GM11168 (cell line): ENCODE results near the gene TOX2.

Experiments used
- in situ Hi-C: fragments of 300-500 bp; cut with MboI; formaldehyde crosslinking; loops from one replicate; pipeline ENCODE4 v1.12.0; 2022; ENCODE audit warnings: low sequenced_read_pairs; ENCODE audit not compliant: unreplicated experiment

Gene TOX2

GRCh38 chr20:43955062-43955749 is 40.6 kb downstream of the TOX2 start:
- in situ Hi-C loops, result no loop called here

GRCh38 chr20:43955750-43956191 is 41.1 kb downstream of the TOX2 start:
- in situ Hi-C loops, result no loop called here

DNA sequence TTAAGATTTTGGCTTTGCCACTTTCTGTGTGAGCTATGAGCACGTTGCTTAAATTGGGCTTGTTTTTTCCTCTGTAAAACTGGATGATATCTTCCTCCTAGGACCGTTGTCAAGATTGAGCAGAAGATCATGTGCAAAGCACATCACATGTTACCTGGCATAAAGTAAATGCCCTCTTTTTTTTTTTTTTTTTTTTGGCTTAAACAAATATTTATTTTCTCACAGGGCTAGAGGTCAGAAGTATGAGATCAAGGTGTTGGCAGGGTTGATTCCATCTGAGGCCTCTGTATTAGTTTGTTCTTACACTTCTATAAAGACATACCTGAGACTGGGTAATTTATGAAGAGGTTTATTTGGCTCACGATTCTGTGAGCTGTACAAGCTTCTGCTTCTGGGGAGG is 42.7 kb downstream of the TOX2 start:
- in situ Hi-C loops, result no loop called here

DNA sequence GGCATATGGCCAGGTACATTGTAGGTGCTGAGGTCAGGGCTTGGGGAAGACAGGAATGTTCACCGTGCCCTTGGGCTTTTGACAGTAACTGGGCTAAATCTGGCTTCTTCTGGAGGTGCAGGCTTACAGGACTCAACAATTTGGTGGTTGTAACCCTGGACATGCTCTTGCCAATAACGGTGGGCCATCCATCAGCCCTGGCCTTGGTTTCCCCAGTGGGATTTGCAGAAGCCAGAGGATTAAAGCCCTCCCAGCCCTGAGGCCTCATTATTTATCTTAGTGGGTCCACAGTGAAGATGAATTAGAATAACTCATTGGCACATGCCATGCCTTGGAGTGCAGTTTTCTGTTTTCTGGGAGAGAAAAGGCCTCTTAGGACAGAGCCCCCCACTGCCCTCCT is 44.0 kb downstream of the TOX2 start:
- in situ Hi-C loops, result no loop called here

DNA sequence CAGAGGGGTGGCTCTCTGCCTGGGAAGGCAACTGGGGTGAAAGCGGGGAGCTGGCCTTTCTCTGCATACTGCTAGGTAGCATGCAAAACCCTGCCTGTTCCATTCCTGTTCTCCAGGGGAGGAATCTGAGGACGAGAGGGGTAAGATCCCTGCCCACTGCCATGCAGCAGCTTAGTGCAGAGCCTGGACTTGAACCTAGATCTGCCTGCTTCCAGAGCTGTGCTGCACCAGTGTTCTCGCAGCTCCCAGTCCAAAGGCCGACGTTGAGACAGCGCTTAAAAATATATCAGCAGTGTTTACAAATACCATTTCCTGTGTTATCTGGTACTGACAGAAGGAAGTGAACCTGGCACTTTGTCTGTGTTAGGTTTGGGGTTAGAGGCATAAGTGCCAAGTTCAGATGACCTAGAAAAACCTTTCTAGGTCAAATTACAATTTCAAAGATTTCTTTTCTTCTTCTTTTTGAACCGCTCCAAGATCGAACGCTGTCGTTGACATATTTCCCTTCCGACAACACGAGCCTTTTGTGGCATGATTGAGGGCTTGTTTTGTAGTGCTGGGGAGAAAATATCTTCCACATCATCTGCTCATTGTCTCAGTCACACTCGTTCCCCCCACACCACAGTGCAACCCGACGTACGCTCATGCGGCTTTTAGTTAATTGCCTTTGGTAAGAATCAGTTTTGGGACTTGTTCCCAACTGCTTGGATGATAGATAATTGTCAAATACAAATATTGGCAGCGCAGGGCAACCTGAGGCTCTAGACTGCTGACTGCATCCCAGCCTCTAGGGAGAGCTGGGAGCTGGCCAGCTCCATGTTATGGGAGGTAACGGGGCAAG is 44.6 kb downstream of the TOX2 start:
- in situ Hi-C loops, result no loop called here

DNA sequence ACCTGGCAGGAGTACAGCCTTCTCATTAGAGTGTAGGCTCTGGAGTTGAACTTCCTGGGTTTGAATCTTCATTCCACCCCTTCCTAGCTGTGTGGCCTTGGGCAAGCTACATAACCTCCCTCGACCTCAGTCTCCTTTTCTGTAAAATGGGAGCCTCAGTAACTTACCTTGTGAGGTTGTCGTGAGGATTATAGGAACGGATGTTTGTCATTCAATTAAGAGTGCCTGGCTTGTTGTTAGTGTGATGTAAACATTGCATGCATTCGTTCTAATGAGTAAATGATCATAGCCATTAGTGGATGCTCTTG is 45.2 kb downstream of the TOX2 start:
- in situ Hi-C loops, result no loop called here

DNA sequence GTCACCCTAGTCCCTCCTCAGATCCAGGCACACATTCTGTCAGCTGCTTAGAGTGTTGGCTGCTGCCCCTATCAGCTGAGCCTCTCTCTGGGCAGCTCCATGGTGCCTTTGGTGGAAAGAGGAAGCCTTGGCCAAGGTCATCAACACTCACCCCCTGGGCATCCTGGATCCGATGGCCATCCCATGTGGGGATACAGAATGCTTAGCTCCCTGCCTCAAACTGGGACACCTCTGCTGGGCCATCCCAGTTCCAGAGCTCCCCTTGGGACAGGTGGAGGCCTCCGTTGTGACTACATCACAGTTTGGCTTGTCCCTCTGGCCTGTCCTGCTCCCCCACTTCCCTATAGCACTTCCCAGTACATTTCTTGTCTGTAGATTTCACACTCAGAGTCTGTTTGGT is 45.6 kb downstream of the TOX2 start:
- in situ Hi-C loops, result no loop called here

DNA sequence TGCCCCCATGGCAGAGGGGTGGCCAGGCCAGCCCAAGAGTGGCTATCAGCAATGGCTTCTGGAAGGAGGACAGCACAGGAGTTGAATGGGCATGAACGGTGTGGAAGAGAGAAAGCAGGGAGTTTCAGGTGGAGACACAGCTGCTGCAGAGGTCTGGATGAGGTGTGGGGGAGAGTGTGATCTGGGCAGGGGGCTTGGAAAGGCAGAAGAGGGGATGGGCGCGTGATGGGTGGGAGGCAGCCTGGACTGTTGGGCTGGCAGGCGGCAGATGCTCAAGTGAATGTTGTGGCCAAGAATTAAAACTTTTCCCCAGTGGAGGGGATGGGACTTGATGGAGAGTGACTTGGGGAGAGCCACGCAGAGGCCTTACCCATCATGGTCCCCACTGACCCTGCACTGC is 46.5 kb downstream of the TOX2 start:
- in situ Hi-C loops, result no loop called here

DNA sequence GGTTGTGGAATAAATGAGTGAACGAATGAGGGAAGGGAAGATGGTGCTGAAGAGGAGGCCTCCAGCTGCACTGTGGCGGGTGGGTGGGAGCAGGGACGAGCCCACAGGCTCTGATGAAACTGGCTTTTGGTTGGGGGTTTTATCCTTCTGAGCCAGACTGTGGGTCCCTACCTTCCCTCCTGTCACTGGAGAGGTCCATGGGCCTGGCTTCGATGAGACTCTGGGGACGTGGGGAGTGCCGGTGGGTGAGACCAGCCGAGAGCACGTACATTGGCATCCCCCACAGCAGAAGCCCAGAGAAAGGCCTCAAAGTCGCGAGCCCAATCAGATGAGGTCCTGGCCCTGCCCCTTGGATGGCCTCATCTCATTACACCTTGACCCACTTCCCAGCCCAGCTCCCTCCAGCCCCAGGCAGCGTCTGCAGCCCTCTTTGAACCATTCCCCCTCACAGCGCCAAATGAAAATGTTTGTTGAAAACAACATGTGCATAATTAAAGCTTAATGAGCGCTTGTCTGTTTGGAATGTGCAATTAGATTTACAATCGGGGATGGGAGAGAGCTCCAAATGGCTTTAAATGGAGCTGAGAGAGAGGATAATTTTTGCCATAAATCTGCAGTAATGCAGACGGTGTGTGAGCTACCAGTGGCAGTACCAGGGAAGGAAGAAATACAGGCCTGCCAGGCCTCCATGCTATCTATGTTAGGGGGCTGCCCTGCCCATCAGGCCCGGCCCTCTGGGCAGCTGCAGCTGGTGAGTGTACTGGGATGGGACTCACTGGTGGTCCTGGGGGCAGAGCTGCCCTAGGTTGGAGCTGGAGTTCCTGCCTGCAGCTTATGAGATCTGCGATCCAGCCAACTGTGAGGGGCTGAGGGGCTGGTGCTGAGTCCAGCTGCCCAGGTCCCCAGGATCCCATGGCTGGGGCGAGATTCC is 47.2 kb downstream of the TOX2 start:
- in situ Hi-C loops, result no loop called here

- in situ Hi-C loops, result no loop called here
These were observed 47.9 kb downstream of the TOX2 start for GRCh38 chr20:43962530-43962929.

DNA sequence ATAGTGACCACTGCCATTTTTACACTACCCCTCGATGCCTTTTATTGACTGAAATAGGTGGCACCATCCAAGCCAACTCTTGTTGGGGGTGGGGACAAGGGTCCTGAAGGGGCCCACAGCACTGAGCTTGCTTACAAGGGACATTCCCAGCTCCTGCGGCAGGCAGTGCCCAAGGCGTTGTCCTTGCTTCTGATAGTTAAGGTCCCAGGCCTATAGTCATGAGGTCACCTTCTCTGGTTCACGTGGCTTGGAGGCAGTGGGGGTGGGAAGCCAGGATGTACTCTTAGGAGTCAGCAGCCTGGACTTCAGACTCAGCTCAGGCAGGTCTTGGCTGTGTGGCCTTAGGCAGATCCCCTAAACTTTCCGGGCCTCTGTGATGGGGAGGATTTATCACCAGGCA is 48.6 kb downstream of the TOX2 start:
- in situ Hi-C loops, result no loop called here

GRCh38 chr20:43963872-43964791 is 49.5 kb downstream of the TOX2 start:
- in situ Hi-C loops, result no loop called here

DNA sequence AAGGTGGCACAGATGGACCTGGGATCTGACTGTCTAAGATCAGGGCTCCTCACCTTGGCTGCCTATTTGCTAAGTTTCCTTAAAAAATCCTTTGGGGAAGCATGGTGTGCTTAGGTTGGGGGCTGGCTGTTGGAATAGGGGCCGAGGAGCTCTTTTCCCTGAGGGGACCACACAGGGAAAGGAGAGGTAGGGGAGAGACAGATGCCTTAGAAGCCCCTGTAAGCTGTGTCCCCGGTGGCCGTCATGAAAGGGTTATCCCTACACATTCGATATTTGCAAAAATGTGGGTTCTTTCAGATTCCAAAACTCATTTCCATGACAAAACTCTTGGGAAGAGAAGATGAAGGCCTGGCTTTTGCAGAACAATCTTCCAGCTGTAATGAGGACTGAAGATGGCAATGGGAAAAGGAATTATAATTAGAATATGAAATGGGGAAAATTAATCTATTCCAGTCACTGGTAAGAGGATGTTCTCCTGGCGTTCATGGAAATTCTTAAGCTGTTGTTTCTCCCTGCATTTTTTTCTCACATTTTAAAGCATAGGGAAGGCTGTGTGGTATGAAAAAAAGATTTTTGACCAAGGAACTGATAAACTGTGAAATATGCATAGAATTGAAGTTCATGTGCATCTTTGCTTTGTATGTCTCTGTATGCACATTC is 53.8 kb downstream of the TOX2 start:
- in situ Hi-C loops, result no loop called here

- in situ Hi-C loops, result no loop called here
These were observed 54.4 kb downstream of the TOX2 start for GRCh38 chr20:43969028-43969447.

- in situ Hi-C loops, result no loop called here
These were observed 55.0 kb downstream of the TOX2 start for GRCh38 chr20:43969501-43970182.

- in situ Hi-C loops, result no loop called here
These were observed 56.6 kb downstream of the TOX2 start for GRCh38 chr20:43971267-43971666.

DNA sequence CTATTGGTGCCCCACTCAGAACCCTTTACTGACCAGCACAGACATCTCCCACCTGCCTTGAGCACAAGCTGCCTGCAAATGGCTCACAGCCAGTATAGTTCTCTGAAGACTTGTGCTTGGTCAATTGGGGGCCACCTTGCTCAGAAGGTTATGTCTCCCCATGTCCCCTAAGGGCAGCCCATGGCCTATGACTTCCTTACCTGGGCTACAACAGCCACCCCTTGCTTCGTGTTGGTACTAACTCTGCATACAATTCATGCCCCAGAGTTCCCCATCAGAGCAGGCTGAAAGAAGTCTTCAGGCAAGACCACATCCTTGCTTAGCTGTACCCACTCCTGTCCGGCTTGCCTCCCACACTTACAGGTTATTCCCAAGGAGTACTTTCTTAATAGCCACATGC is 57.4 kb downstream of the TOX2 start:
- in situ Hi-C loops, result no loop called here

- in situ Hi-C loops, result no loop called here
These were observed 58.0 kb downstream of the TOX2 start for GRCh38 chr20:43972692-43973091.

DNA sequence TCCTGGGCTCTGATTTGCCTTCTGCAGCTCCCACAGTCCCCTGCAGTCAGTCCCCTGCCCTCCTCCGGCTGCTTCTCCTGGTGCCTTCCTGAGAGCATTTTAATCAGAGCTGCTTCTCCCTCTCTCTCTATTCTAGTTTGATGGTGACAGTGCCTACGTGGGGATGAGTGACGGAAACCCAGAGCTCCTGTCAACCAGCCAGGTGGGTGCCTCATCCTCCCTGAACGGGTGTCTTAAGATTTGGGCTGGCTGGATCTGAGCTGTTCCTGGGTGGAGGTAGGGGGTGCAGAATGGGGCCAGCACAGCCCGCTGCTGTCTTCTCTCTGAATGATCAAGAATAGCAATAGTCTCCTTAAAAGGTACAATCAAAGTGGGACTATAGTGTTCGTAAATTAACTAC is 58.6 kb downstream of the TOX2 start:
- in situ Hi-C loops, result no loop called here
